ENCODE measurements around the gene SLC27A3. TPM values are rescaled to one million over a fixed set of nuclear protein-coding genes. Genes with fewer than 3 reads are reported as not detected.

Gene SLC27A3
- total and polyA plus RNA-seq, 2 of the 8 experiments (the other 6 are each of a cell fraction or from before 2014, with no cell fraction given), result 39.1 to 40.1 TPM

DNA sequence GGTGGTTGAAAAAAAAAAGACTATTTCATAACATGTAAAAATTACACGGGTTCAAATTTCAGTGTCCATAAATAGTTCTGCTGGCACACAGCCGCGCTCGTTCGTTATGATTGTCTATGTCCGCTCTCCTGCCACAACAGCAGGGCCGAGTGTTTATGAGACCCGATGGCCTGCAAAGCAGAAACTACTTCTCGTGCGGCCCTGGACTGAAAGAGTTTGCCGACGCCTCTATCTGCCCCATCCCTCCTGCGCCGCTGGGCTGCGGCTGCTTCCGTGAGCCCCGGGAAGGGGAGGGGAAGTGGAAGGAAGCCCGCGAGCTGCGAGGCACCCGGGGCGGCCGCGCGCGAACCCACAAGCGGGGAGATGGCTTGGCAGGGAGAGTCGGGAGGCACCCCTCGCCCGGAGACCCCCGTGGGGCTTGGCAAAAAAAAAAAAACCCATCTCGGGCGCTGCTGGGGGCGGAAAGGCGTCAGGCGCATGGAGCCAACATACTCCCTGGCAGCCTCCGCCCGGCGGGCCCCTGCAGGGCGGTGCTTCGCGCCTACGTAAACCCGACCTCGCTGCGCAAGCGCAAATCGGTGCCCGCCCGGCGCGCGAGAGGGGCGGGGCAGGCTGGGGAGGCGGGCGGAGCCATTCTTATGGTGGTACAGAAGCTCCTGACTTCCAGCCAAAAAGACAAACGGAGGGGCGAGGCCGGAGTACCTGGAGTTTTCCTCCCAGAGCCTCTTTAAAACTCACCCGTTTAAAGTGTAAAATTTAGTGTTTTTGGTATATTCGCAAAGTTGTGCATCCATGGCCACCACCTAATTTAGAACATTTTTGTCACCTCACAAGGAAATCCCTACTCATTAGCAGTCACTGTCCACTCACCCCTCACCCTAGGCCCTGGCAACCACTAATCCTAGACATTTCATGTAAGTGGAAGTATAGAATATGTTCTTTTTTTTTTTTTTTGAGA, 8.3 kb downstream of the SLC27A3 start (continued):
- no peak for TF ChIP-seq CEBPB (IDR thresholded peaks at IDR 0.05; ENCODE audit: low read depth, low read length)
- no peak for TF ChIP-seq KDM5A (IDR thresholded peaks at IDR 0.05; ENCODE audit: low read length)
- TF ChIP-seq SIN3A (conservative IDR thresholded peaks at IDR 0.05 in 1 of 2, IDR thresholded peaks at IDR 0.05 in 1 of 2; ENCODE audit: low read depth in 1 of 2, low read length in 2 of 2), result peak in 1 of 2 experiments; percentile 54; a peak in 1 of 4 replicates
- 0 out of 2 replicates have a peak, but pooled peaks have one; percentile 42 for TF ChIP-seq BACH1 (IDR thresholded peaks at IDR 0.05; ENCODE audit: low read length)
- TF ChIP-seq CBX8 (IDR thresholded peaks at IDR 0.05; ENCODE audit: borderline replicate concordance, low read depth, low read length), result no peak
- peak; percentile 77; the same call in 1 of the 2 replicates for TF ChIP-seq POLR2AphosphoS5 (IDR thresholded peaks at IDR 0.05; ENCODE audit: low read depth, low read length)
- peak in 1 of 2 experiments; percentile 86; a peak in 2 of 3 replicates for TF ChIP-seq POLR2A (IDR thresholded peaks at IDR 0.05; ENCODE audit: control extremely low read depth in 1 of 2, low read depth in 2 of 2, low read length in 2 of 2)
- no peak for TF ChIP-seq SAP30 (IDR thresholded peaks at IDR 0.05; ENCODE audit: insufficient read depth, insufficient replicate concordance, low read length)
- peak; percentile 92 for TF ChIP-seq PHF8 (conservative IDR thresholded peaks at IDR 0.05; ENCODE audit: low read depth, low read length)
- TF ChIP-seq NANOG (IDR thresholded peaks at IDR 0.05; ENCODE audit: insufficient read depth, low read depth, low read length, poor library complexity, severe bottlenecking), result no peak
- TF ChIP-seq GTF2F1 (IDR thresholded peaks at IDR 0.05; ENCODE audit: borderline replicate concordance, low read depth, low read length), result no peak
- no peak for TF ChIP-seq FOSL1 (IDR thresholded peaks at IDR 0.05; ENCODE audit: insufficient read depth, low read depth, low read length)
- TF ChIP-seq SIX5 (IDR thresholded peaks at IDR 0.05; ENCODE audit: low read depth, low read length), result no peak
- TF ChIP-seq, protein P1, sequence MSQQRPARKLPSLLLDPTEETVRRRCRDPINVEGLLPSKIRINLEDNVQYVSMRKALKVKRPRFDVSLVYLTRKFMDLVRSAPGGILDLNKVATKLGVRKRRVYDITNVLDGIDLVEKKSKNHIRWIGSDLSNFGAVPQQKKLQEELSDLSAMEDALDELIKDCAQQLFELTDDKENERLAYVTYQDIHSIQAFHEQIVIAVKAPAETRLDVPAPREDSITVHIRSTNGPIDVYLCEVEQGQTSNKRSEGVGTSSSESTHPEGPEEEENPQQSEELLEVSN (IDR thresholded peaks at IDR 0.05), result 0 out of 2 replicates have a peak, but pooled peaks have one; percentile 25
- TF ChIP-seq TBP (IDR thresholded peaks at IDR 0.05; ENCODE audit: low read depth, low read length), result peak; percentile 48; the same call in 1 of the 2 replicates
- no peak for TF ChIP-seq JUND (IDR thresholded peaks at IDR 0.05; ENCODE audit: low read length)
- TF ChIP-seq TCF12 (IDR thresholded peaks at IDR 0.05; ENCODE audit: low read depth, low read length), result no peak
- TF ChIP-seq GABPA (IDR thresholded peaks at IDR 0.05; ENCODE audit: borderline replicate concordance, insufficient read depth, low read length), result no peak
- peak; percentile 43; the same call in 1 of the 2 replicates for TF ChIP-seq CREB1 (IDR thresholded peaks at IDR 0.05)
- TF ChIP-seq NRF1 (IDR thresholded peaks at IDR 0.05; ENCODE audit: low read depth, low read length), result peak; percentile 86
- TF ChIP-seq TEAD4 (IDR thresholded peaks at IDR 0.05; ENCODE audit: low read depth, low read length), result 0 out of 2 replicates have a peak, but pooled peaks have one; percentile 5
- TF ChIP-seq RBBP5 (IDR thresholded peaks at IDR 0.05; ENCODE audit: borderline replicate concordance, low read depth, low read length), result peak; percentile 95

Measured in H1 (cell line).